Suprapubic skin (tissue), 4 donors: ENCODE data around the gene ARHGAP18.

Experiments
- POLR2A ChIP-seq, 2 donors: fragments of 450-650 bp; IDR thresholded peaks; one replicate each; pipeline ENCODE4 v1.6.1; 2017; ENCODE audit warnings: antibody characterized with exemption in 2 of 2, mild to moderate bottlenecking in 2 of 2, moderate library complexity in 2 of 2
- POLR2AphosphoS5 ChIP-seq, 3 donors: sonication (generic); formaldehyde crosslinking; IDR thresholded peaks; one replicate each; pipeline ENCODE4 v1.6.1; 2017; ENCODE audit warnings: antibody characterized with exemption in 3 of 3
- TF ChIP-seq, protein P1 (sequence below), 2 donors: fragments of 200-600 bp in 1 of 2; fragments of 450-650 bp in 1 of 2; sonication (generic) in 1 of 2; IDR thresholded peaks; one replicate each; pipeline ENCODE4 v1.5.1; 2016 to 2019; ENCODE audit warnings: antibody characterized with exemption in 2 of 2, mild to moderate bottlenecking in 1 of 2, moderate library complexity in 1 of 2

DNA sequence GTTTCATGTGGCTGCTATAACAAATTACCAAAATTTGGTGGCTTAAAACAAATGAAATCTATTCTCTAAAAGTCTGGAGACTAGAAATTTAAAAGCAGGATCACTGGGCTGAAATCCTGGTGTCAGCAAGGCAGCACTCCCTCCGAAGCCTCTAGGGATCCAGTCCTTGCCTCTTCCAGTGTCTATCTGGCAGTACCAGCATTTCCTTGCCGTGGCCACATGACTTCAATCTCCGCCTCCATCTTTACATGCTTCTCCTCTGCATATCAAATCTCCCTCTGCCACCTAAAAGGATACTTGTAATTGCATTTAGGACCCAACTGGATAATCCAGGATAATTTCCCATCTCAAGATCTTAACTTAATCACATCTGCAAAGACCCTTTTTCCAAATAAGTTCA, 30.2 kb downstream of the ARHGAP18 start:
- TF ChIP-seq POLR2A (IDR thresholded peaks at IDR 0.05) (no peak), POLR2AphosphoS5 (IDR thresholded peaks at IDR 0.05) (no peak)
- TF ChIP-seq, protein P1, sequence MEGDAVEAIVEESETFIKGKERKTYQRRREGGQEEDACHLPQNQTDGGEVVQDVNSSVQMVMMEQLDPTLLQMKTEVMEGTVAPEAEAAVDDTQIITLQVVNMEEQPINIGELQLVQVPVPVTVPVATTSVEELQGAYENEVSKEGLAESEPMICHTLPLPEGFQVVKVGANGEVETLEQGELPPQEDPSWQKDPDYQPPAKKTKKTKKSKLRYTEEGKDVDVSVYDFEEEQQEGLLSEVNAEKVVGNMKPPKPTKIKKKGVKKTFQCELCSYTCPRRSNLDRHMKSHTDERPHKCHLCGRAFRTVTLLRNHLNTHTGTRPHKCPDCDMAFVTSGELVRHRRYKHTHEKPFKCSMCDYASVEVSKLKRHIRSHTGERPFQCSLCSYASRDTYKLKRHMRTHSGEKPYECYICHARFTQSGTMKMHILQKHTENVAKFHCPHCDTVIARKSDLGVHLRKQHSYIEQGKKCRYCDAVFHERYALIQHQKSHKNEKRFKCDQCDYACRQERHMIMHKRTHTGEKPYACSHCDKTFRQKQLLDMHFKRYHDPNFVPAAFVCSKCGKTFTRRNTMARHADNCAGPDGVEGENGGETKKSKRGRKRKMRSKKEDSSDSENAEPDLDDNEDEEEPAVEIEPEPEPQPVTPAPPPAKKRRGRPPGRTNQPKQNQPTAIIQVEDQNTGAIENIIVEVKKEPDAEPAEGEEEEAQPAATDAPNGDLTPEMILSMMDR (IDR thresholded peaks at IDR 0.05): no peak
